ENCODE data around the gene IGFL1.

Gene IGFL1

DNA sequence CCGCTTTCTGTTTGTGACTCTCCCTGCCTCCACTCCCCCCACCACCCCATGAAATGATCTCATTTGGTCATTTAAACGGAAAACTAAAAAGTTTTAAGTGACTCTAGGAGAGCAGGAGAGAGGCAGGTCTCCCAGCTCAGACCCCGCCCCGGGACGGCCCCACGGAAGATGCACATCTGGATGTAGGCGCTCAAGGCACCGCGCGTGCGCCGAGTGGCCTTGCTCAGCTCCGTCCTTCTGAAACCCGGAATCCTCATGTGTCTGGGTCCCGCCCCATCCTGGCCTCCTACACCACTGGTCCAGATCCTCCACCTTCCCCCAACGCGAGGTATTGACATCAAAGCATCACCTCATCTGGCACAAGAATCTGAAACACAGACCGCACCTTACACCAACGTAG, 15.7 kb upstream of the IGFL1 start:
- TF ChIP-seq, protein P1, sequence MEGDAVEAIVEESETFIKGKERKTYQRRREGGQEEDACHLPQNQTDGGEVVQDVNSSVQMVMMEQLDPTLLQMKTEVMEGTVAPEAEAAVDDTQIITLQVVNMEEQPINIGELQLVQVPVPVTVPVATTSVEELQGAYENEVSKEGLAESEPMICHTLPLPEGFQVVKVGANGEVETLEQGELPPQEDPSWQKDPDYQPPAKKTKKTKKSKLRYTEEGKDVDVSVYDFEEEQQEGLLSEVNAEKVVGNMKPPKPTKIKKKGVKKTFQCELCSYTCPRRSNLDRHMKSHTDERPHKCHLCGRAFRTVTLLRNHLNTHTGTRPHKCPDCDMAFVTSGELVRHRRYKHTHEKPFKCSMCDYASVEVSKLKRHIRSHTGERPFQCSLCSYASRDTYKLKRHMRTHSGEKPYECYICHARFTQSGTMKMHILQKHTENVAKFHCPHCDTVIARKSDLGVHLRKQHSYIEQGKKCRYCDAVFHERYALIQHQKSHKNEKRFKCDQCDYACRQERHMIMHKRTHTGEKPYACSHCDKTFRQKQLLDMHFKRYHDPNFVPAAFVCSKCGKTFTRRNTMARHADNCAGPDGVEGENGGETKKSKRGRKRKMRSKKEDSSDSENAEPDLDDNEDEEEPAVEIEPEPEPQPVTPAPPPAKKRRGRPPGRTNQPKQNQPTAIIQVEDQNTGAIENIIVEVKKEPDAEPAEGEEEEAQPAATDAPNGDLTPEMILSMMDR (IDR thresholded peaks at IDR 0.05; ENCODE audit: borderline replicate concordance, control extremely low read depth, extremely low read depth, insufficient read depth, missing control alignments): no peak
- DNase-seq (ENCODE audit: low spot score): no peak
- in situ Hi-C loops (cut with MboI; ENCODE audit: low sequenced_read_pairs, unreplicated experiment): no loop called here

DNA sequence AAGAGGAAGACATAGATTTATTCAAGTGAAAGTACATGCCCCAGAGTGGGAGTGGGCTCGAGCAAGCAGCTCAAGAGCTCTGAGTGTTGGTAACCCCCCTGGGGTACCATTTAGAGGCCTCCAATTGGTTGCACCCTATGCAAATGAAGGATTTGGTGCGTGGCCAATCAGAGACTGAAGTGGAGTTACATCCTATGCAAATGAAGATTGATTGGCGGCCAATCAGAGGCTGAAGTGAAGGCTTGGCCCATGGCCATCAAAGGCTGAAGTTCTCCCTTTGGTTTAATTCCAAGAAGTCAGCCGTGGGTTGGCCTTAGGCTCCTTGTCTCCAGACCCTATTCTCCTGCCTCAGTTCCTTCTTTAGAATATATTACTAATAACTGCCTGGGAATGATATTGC, 12.9 kb upstream of the IGFL1 start:
- no peak for DNase-seq (ENCODE audit: low spot score)
- in situ Hi-C loops (cut with MboI; ENCODE audit: low sequenced_read_pairs, unreplicated experiment): no loop called here
- TF ChIP-seq, protein P1 (IDR thresholded peaks at IDR 0.05; ENCODE audit: borderline replicate concordance, control extremely low read depth, extremely low read depth, insufficient read depth, missing control alignments): no peak

DNA sequence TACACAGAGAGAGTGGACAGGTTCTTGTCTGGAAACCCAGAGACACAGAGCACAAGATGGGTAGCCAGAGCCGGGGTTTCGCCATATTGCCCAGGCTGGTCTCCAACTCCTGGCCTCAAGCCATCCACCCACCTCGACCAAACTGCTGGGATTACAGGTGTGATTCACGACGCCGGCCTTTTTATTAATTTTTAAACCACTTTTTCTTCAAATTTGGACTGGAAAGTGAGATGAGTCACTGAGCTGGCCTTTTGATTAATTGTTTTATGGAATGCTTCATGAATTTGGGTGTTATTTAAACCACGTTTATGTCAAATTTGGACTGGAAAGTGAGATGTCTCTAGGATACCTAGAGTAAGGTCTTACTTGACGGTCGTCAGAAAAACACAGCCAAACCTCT, 12.1 kb upstream of the IGFL1 start:
- in situ Hi-C loops (cut with MboI; ENCODE audit: low sequenced_read_pairs, unreplicated experiment): no loop called here
- TF ChIP-seq, protein P1 (IDR thresholded peaks at IDR 0.05; ENCODE audit: borderline replicate concordance, control extremely low read depth, extremely low read depth, insufficient read depth, missing control alignments): no peak
- DNase-seq (ENCODE audit: low spot score): no peak

DNA sequence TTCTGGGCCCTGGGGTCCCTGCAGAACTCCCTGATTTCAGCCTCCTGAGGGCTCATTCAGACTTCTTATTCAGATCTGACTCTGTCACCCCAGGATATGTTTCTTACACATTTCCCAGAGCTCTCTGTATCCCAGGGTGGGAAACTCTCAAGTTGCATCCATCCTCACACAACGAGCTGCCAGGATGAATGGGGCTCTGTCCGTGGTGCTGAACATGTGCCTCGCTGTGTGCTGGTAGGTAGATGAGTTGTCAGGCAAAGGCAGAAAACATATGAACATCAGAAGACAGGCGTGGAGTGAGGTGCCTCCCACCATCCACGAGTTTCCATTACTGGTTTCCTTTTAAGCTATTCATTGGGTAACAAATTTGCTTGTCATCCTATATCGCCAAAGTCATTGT, 11.4 kb upstream of the IGFL1 start:
- TF ChIP-seq, protein P1 (IDR thresholded peaks at IDR 0.05; ENCODE audit: borderline replicate concordance, control extremely low read depth, extremely low read depth, insufficient read depth, missing control alignments): no peak
- in situ Hi-C loops (cut with MboI; ENCODE audit: low sequenced_read_pairs, unreplicated experiment): no loop called here
- no peak for DNase-seq (ENCODE audit: low spot score)

DNA sequence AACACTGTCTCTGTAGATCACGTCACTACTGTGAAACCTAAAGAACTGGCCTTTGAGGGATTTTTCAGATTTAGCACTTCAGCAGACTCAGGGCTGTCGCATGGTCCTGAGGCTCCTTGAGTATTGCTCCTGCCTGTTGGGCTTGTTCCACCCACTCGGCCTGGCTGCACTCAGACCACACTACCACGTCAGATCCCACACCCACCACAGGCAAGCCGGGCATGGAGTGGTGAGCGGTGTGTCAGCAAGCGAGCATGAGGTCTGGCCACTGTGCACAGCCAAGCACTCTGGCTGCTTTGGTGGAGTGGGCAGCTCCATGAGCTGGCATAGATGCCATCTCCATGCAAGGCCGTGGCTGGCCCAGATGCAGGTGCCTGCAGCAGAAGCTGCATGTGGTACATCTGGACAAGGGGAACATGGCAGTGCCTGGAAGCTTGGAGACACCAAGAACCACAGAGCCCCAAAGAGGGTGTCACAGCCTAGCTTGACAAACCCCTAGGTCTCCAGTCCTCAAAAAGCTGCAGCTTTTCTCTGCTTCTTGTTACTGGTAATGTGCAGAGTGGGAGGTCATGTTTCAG, 9.4 kb upstream of the IGFL1 start:
- DNase-seq (ENCODE audit: low spot score): no peak
- TF ChIP-seq, protein P1 (IDR thresholded peaks at IDR 0.05; ENCODE audit: borderline replicate concordance, control extremely low read depth, extremely low read depth, insufficient read depth, missing control alignments): no peak
- in situ Hi-C loops (cut with MboI; ENCODE audit: low sequenced_read_pairs, unreplicated experiment): no loop called here

DNA sequence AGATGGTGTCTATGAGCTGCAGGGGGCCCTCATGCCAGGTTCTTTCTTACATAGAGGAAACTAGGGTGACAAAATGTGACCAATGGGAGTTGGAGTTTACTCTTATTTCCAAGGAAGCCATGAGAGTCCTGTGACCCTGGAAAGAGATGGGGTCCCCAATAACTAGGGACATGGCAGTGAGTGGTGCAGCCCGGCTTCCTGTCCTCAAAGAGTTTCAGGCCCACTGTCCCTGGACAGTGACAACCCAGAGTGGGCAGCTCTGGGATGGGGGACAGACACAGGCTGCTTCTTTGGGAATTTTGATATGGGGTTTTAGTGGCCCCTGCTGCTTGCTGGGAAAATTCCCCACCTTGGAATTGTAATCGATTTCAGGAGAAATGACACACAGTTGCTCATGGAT, 8.4 kb upstream of the IGFL1 start:
- DNase-seq (ENCODE audit: low spot score): no peak
- TF ChIP-seq, protein P1 (IDR thresholded peaks at IDR 0.05; ENCODE audit: borderline replicate concordance, control extremely low read depth, extremely low read depth, insufficient read depth, missing control alignments): no peak
- in situ Hi-C loops (cut with MboI; ENCODE audit: low sequenced_read_pairs, unreplicated experiment): no loop called here
